Skeletal muscle cell (primary cell): Measurements from ENCODE around the gene CLPTM1L.
"Not testable (repeated sequence)": the region's sequence is repeated elsewhere in the genome, so short reads cannot be mapped to it uniquely, and the experiment has no call there.

Experiments used
- DNase-seq: peaks from one replicate; pipeline ENCODE4 v3.0.0-alpha.2; 2010; ENCODE audit warnings: low read depth
- H3K4me3 ChIP-seq: 2 replicates; pipeline ENCODE4 v1.5.1; 2011; ENCODE audit warnings: low read depth, mild to moderate bottlenecking, control low read depth, low read length, moderate library complexity

Gene CLPTM1L

DNA sequence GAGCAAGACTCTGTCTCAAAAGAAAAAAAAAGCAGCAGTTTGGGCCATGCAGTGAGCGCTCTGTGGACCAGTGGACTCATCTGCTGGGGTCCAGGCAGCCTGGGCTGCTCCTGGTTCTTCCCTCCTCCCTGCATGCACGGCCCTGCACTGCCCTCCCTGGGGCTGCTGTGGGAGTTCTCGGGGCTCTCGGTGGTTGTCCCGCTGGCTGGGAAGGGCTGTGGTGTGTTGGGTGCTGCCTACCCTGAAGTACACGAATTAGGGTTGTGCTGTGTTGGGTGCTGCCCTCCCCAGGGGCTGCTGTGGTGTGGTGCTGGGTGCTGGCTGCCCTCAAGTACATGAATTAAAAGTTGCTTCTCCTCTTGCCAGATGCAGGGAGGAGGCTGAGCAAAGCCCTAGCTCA lies 18.3 kb upstream of the CLPTM1L start:
- H3K4me3 ChIP-seq, result no peak overlapping the region
- DNase-seq, result no peak

DNA sequence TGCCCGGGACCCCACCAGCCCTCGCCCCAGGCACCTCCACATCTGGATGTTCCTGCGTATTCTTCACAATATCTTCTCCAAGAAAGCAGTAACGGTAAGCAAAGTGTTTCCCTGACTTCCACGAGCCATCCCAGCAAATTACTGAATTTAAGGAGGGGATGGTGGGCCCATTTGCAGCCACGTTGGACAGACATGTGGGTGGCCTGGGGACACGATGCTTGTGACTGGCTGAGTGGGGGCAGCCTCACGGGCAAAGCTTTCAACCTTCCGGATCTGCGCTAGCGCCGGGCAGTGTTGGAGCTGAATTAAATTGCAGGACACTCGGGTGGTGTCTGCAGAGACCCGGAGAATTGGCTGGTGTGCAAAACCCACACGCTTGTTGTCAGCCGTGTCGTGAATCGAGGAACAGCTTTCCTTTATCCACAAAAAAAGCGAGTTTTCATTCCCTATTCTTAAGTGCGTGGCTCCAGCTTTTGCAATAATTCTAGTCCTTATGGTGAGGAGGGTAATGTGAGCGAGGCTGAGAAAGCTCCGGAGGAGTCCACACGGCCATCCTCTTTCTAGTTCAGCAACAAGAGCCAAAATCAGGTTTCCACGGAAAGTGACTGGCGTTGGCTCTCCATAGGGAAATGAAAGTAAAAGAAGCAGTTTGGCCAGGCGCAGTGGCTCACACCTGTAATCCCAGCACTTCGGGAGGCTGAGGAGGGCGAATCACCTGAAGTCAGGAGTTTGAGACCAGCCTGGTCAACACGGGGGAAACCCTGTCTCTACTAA lies 17.5 kb upstream of the CLPTM1L start:
- no peak for DNase-seq
- H3K4me3 ChIP-seq, result no peak overlapping the region

GRCh38 chr5:1360861-1361260 lies 16.0 kb upstream of the CLPTM1L start:
- DNase-seq, result no peak
- H3K4me3 ChIP-seq, result no peak overlapping the region

- not testable (repeated sequence) for H3K4me3 ChIP-seq, DNase-seq
Observed at GRCh38 chr5:1360367-1360766, 15.5 kb upstream of the CLPTM1L start.

DNA sequence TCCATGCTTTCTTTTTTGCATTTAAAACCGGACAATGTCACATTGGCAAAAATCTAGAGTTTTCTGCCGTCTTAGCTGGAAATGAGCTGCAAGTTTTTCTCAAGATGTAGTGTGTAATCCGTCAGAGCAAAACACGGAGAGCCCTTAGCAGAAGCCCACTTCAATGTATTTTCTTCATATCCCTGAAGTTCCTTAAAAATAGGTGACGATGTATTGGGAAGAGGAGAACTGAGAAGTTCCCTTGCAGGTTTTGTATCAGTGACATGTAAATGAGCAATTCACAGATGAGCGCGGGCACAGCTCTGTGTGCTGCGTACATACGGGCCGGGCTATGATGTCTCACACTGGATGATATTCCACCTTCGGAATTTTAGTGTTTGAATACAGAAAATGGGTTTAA lies 14.8 kb upstream of the CLPTM1L start:
- DNase-seq, result no peak
- no peak overlapping the region for H3K4me3 ChIP-seq

GRCh38 chr5:1359031-1359645 lies 14.2 kb upstream of the CLPTM1L start:
- no peak for DNase-seq
- no peak overlapping the region for H3K4me3 ChIP-seq

- DNase-seq, result no peak
- no peak overlapping the region for H3K4me3 ChIP-seq
Observed at GRCh38 chr5:1358726-1359025, 13.8 kb upstream of the CLPTM1L start.

DNA sequence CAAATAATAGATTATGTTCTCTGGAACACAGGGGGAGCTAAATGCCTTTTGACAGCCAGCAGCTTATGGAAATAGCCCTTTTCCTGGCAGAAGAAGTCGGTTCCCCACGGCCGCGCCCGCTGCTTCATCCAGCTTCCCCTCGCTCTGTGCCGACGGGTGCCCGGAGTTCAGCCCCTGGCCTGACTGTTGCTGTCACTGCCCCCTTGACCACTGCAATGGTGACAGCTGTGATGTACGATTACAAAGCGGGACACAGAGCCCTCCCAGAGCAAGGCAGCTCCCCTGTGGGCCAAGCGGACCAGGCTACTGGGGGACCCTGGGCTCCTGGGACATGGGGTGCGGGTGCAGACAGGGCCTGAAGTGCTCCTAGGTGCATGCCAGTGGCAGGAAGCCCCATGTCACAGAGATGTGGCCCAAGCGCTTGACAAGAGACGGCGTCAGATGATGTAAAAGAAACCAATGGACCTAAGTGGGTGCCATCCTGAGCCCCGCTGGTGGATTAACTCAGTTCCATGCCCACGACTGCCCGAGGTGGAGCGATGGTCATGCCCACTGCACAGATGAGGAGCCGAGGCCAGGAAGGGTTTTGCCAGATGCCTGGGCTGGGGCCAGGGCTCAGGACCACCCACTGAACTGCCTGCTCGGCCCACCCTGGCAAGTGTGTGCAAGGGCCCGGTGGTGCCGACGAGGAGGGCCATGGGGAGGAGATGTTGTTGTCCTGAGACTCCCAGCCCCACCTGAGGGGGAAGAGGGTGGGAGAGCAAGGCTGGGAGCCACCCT lies 13.2 kb upstream of the CLPTM1L start:
- no peak for DNase-seq

DNA sequence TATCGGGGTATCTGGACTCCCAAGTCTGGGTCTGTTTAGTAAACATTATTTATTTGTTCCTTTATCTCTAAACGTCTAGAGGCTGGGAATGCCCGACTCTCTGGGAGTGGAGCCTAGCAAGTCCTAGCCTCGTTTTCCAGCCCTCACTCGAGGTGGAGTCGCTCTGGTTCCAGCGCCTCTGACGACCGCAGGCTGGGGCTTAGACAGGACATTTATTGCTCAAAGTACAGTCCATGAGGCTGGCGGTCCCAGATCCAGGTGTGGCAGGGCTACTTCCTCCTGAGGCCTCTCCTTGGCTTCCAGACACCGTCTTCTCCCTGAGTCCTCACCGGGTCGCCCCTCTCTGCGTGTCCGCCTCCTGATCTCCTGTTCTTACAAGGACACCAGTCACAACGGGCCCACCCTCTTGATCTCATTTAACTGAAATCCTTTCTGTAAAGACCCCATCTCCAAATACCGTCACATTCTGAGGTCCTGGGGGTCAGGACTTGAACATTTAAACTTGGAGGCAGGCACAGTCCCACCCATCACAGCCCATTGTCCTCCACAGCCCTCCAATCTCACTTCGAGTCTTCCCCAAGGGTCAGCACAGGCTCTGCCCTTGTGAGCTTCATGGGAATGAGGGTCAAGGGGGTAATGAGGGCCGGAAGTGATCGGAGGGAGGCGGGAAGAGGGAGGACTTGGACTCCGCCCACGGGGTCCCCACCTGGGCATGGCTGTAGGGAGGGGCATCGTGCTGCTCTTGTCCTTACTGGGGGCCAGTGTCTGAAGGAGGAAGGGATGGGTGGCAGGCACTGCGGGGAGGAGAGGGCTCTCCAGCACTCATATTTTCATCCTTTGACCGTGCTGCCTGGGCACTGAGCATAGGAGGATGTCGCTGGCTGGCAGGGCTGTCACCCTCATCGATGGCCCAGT lies 12.2 kb upstream of the CLPTM1L start:
- H3K4me3 ChIP-seq, result no peak overlapping the region
- DNase-seq, result no peak

More for the DNA sequence above, 13.2 kb upstream of the CLPTM1L start:
- H3K4me3 ChIP-seq, result no peak overlapping the region

DNA sequence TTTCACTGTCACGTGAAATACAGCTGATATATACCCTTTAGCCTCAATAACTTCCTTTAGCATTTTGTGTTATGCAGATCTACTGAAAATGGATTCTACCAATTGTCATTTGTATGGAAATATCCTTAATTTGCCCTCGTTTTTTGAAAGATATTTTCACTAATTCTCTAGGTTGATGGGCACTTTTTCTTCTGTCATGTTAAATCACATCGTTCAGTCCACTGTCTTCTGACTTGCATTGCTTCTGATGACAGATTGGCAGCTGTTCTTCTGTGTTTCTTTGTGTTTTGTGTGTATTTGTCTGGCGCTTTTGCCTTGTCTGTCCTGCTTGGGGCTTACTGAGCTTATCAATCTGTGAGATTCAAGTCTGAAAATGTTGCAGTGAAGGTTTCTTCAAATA lies 9.7 kb upstream of the CLPTM1L start:
- DNase-seq, result no peak
- no peak overlapping the region for H3K4me3 ChIP-seq

- no peak for DNase-seq
- no peak overlapping the region for H3K4me3 ChIP-seq
Observed at GRCh38 chr5:1352231-1353219, 7.6 kb upstream of the CLPTM1L start.

DNA sequence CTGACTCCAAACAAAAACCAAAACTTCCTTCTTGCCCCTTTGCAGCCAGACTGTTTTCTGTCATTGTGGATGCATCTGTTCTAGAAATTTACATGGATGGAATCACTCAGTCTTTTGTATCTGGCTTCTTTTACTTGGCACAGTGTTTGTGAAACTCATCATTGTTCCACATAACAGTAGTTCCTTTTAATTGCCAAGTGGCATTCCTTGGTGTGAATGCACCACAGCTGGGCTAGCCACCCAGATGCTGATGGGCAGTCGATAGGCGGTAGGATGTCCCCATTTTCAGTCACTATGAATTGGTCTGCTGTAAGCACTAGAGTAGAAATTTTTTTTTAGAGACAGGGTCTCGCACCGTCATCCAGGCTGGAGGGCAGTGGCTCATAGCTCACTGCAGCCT lies 6.3 kb upstream of the CLPTM1L start:
- H3K4me3 ChIP-seq, result no peak overlapping the region
- no peak for DNase-seq

GRCh38 chr5:1349246-1349645 lies 4.3 kb upstream of the CLPTM1L start:
- no peak for DNase-seq

DNA sequence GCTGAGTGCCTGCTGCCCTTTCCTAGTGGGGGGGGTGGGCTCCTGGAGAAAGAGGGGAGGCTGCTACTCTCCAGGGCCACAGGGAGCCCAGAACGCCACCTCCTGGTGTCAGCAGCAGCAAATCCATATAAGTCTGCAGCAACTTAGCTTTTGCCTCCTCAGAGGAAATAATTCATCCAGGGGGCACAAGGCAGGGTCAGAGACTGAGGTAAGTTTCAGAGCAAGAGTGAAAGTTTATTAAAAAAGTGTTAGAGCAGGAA lies 4.0 kb upstream of the CLPTM1L start:
- H3K4me3 ChIP-seq, result no peak overlapping the region
- DNase-seq, result no peak

More at GRCh38 chr5:1349246-1349645, 4.3 kb upstream of the CLPTM1L start:
- no peak overlapping the region for H3K4me3 ChIP-seq

GRCh38 chr5:1347571-1347970 lies 2.7 kb upstream of the CLPTM1L start:
- H3K4me3 ChIP-seq, result no peak overlapping the region
- no peak for DNase-seq

- no peak for DNase-seq
- H3K4me3 ChIP-seq, result no peak overlapping the region
Observed at GRCh38 chr5:1346627-1347440, 1.9 kb upstream of the CLPTM1L start.

DNA sequence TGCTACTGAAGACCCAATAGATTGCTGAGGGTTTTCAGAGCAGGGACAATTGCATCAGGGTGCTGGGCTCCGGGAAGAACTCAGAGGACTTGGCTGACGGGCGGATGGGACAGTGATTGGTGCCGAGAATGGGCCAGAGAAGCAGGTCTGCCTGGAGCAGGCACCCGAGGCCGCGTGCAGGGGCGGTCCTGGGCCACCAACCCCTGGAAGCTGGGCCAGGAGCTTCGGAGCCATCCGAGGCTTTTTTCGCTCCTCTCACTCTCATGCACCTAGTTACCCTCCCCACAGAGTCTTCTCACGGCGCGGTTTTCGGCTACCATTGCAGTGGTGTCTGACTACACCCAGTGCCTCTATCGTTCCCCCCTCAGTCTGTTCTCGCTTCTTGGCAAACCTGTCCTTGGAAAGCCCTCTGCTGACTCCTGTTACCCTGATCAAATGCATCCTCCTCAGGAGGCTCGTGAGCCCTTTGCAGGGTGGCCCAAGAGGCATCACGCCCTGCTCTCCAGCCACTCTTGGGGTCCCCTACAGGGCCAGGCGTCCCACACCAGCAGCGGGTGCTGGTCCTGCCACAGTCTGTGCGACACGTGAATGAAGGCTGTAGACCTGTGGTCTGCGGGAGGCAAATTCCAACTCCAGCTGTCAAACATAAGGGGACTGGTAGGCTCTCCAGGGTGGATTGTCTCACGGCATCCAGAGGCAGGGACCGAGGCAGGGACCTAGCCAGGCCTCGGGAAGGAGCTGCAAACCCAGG lies 1.2 kb upstream of the CLPTM1L start:
- DNase-seq, result no peak
- H3K4me3 ChIP-seq, result peak overlapping the region; percentile 65
